GM23338 (cell line): ENCODE measurements around the gene NOXA1. TPM values are rescaled to one million over a fixed set of nuclear protein-coding genes. Genes with fewer than 3 reads are reported as not detected.

Source experiments
- ATAC-seq: fragments of 200-7000 bp; cut with Tn5 transposase; 3 replicates; pipeline ENCODE4 v1.9.1; 2020
- DNase-seq: peaks from one replicate; pipeline ENCODE4 v3.0.0-alpha.2; 2015; ENCODE audit warnings: low spot score
- H2AFZ ChIP-seq: fragments of 200-600 bp; sonication (generic); 2 replicates; pipeline ENCODE4 v1.8.0; 2016; ENCODE audit warnings: antibody characterized with exemption, mild to moderate bottlenecking, moderate library complexity
- H3F3A ChIP-seq: fragments of 200-600 bp; sonication (generic); replicated peaks from 2 replicates; pipeline ENCODE4 v1.8.0; 2017; ENCODE audit warnings: antibody characterized with exemption, mixed run types, low read depth
- H3K27ac ChIP-seq: fragments of 200-600 bp; sonication (generic); 2 replicates; pipeline ENCODE4 v1.6.1; 2016; ENCODE audit warnings: low read depth
- H3K27me3 ChIP-seq: fragments of 200-600 bp; sonication (generic); 2 replicates; pipeline ENCODE4 v1.8.0; 2016; ENCODE audit warnings: mild to moderate bottlenecking, mixed run types, moderate library complexity; ENCODE audit not compliant: insufficient read depth
- H3K36me3 ChIP-seq: fragments of 200-600 bp; sonication (generic); 2 replicates; pipeline ENCODE4 v1.8.0; 2016; ENCODE audit warnings: mild to moderate bottlenecking; ENCODE audit not compliant: insufficient read depth
- H3K4me1 ChIP-seq: fragments of 200-600 bp; sonication (generic); 2 replicates; pipeline ENCODE4 v1.8.0; 2016; ENCODE audit warnings: mild to moderate bottlenecking, moderate library complexity; ENCODE audit not compliant: insufficient read depth
- H3K4me2 ChIP-seq: fragments of 200-600 bp; sonication (generic); 2 replicates; pipeline ENCODE4 v1.7.1; 2017; ENCODE audit warnings: mixed run types
- H3K4me3 ChIP-seq: fragments of 200-600 bp; sonication (generic); 2 replicates; pipeline ENCODE4 v1.6.1; 2016; ENCODE audit warnings: mixed run types
- H3K79me2 ChIP-seq: fragments of 200-600 bp; sonication (generic); replicated peaks from 2 replicates; pipeline ENCODE4 v1.8.0; 2017; ENCODE audit warnings: mild to moderate bottlenecking; ENCODE audit not compliant: insufficient read depth
- H3K9me2 ChIP-seq: fragments of 200-600 bp; sonication (generic); 2 replicates; pipeline ENCODE4 v1.8.0; 2017; ENCODE audit not compliant: insufficient read depth
- H4K20me1 ChIP-seq: fragments of 200-600 bp; sonication (generic); replicated peaks from 2 replicates; pipeline ENCODE4 v1.8.0; 2017; ENCODE audit warnings: mild to moderate bottlenecking; ENCODE audit not compliant: insufficient read depth
- H3K27ac Mint-ChIP-seq: 2 replicates; pipeline ENCODE4 v1.8.0; 2020; ENCODE audit warnings: inconsistent platforms, mild to moderate bottlenecking, moderate library complexity, mixed read lengths
- H3K27me3 Mint-ChIP-seq: 3 replicates; pipeline ENCODE4 v1.8.0; 2022; ENCODE audit warnings: low read depth, mild to moderate bottlenecking, moderate library complexity, mixed read lengths, inconsistent platforms; ENCODE audit not compliant: insufficient read depth, poor library complexity
- H3K36me3 Mint-ChIP-seq: 3 replicates; pipeline ENCODE4 v1.8.0; 2021; ENCODE audit warnings: low read depth, mild to moderate bottlenecking, inconsistent platforms, moderate library complexity, mixed read lengths
- H3K4me1 Mint-ChIP-seq: 3 replicates; pipeline ENCODE4 v1.8.0; 2020; ENCODE audit warnings: mild to moderate bottlenecking, inconsistent platforms, mixed read lengths
- H3K4me3 Mint-ChIP-seq: 3 replicates; pipeline ENCODE4 v1.8.0; 2021; ENCODE audit warnings: moderate library complexity, mild to moderate bottlenecking, inconsistent platforms, mixed read lengths
- H3K9me3 Mint-ChIP-seq: 3 replicates; pipeline ENCODE4 v1.8.0; 2020; ENCODE audit warnings: moderate library complexity, mild to moderate bottlenecking, inconsistent platforms, mixed read lengths
- CTCF ChIP-seq, 2 experiments: fragments of 200-600 bp in 1 of 2; sonication (generic) in 1 of 2; conservative IDR thresholded peaks; 2 replicates each; pipeline versions ENCODE4 v1.5.1 to v1.6.1; 2016 to 2017; ENCODE audit warnings: antibody characterized with exemption in 2 of 2, low read depth in 2 of 2, mild to moderate bottlenecking in 2 of 2, moderate library complexity in 1 of 2
- EZH2 ChIP-seq: fragments of 200-600 bp; sonication (generic); IDR thresholded peaks from one replicate; pipeline ENCODE4 v1.8.0; 2017; ENCODE audit warnings: antibody characterized with exemption, mild to moderate bottlenecking, low read depth; ENCODE audit not compliant: unreplicated experiment
- EZH2phosphoT487 ChIP-seq: fragments of 200-600 bp; sonication (generic); IDR thresholded peaks from one replicate; pipeline ENCODE4 v1.8.1; 2018; ENCODE audit warnings: antibody characterized with exemption; ENCODE audit not compliant: unreplicated experiment
- JUNB ChIP-seq: IDR thresholded peaks from one replicate; pipeline ENCODE4 v1.6.1; 2016; ENCODE audit warnings: antibody characterized with exemption; ENCODE audit not compliant: unreplicated experiment
- POLR2AphosphoS5 ChIP-seq: IDR thresholded peaks from 2 replicates; pipeline ENCODE4 v1.6.1; 2016; ENCODE audit warnings: antibody characterized with exemption, low read depth
- STAT1 ChIP-seq: IDR thresholded peaks from one replicate; pipeline ENCODE4 v1.6.1; 2016; ENCODE audit warnings: antibody characterized with exemption; ENCODE audit not compliant: unreplicated experiment
- ZNF114 ChIP-seq: fragments of 250-450 bp; sonication (Bioruptor Pico); IDR thresholded peaks from 2 replicates; pipeline ENCODE4 v1.5.0; 2020; ENCODE audit warnings: mild to moderate bottlenecking, moderate library complexity
- polyA plus RNA-seq: library from polyadenylated mRNA; unstranded; fragments of >200 nt; fragmentation: Nextera tagmentation; extraction: Ambion mirVana; gene quantifications from 2 replicates; pipeline ENCODE4 v1.2.1, GENCODE V29; 2016
- total RNA-seq: library from RNA; depleted of rRNA; stranded (reverse); fragments of >200 nt; shearing (Covaris generic); gene quantifications from 2 replicates; pipeline ENCODE4 v1.2.3, GENCODE V29; 2014
- TF ChIP-seq, protein P1 (sequence below): IDR thresholded peaks from 2 replicates; pipeline ENCODE4 v1.6.1; 2016; ENCODE audit warnings: antibody characterized with exemption
- TF ChIP-seq, protein P2 (sequence below): IDR thresholded peaks from one replicate; pipeline ENCODE4 v1.6.1; 2018; ENCODE audit warnings: antibody characterized with exemption; ENCODE audit not compliant: unreplicated experiment

Gene NOXA1
- total and polyA plus RNA-seq, 2 experiments from 2014 or later: 0.59 to 0.68 TPM

DNA sequence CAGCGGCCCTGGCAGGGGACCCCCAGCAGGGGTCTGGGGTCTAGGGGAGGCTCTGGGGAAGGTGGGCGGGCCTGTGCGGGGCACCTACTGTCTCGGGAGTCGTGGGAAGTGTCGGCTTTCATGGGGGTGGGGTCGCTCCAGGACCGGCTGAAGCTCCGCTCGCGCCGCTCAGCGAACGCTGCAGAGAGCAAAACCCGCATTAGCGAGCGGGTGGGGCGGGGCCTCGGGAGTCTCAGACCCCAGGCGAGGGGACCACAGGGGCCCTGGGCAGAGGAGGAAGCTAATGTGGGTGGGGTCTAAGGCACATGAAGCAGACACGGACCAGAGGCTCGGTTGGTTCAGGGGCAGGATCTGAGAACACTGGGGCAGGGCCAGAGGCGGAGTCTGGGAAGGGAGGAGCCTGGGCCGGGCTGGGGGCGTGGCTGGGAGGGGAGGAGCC lies 30.5 kb downstream of the NOXA1 start (continued):
- TF ChIP-seq CTCF (conservative IDR thresholded peaks at IDR 0.05; ENCODE audit: low read depth in 2 of 2): no peak
- TF ChIP-seq, protein P1, sequence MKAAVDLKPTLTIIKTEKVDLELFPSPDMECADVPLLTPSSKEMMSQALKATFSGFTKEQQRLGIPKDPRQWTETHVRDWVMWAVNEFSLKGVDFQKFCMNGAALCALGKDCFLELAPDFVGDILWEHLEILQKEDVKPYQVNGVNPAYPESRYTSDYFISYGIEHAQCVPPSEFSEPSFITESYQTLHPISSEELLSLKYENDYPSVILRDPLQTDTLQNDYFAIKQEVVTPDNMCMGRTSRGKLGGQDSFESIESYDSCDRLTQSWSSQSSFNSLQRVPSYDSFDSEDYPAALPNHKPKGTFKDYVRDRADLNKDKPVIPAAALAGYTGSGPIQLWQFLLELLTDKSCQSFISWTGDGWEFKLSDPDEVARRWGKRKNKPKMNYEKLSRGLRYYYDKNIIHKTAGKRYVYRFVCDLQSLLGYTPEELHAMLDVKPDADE: no peak

DNA sequence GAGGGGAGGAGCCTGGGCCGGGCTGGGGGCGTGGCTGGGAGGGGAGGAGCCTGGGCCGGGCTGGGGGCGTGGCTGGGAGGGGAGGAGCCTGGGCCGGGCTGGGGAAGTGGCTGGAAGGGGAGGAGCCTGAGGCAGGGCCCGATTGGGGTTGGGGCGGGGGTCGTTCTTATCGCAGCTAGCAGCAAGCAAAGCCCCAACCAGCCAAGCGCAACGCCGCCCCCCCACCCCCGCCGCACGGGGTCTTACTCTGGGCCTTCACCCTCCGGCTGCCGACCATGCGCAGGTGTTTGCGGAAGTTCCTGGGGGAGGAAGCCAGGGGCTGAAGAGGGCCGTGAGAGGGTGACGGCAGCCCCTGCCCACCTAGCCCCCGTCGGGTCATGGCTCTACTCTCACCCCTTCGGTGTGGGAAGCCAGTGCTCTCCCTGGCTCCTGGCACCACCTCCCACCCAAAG lies 31.0 kb downstream of the NOXA1 start:
- Mint-ChIP-seq H3K9me3 (no peaks in the 10 kb centered on the region), H3K4me3 (peak overlapping the region; percentile 71), H3K27ac (peak overlapping the region; percentile 86), H3K27me3 (peaks cover 6% of the 10 kb centered on the region), H3K36me3 (peaks cover 6% of the 10 kb centered on the region; the same call in 2 of the 3 replicates), H3K4me1 (peaks cover 6% of the 10 kb centered on the region; the same call in 1 of the 3 replicates)
- DNase-seq (peak; percentile 79), ATAC-seq (peak; percentile 37)
- no peaks in the 10 kb centered on the region for H3K27me3 ChIP-seq
- no peaks in the 10 kb centered on the region for H3K9me2 ChIP-seq
- peaks cover 6% of the 10 kb centered on the region; the same call in 1 of the 2 replicates for H3K4me1 ChIP-seq
- H3K36me3 ChIP-seq: peaks cover 6% of the 10 kb centered on the region; the same call in 1 of the 2 replicates
- no peak overlapping the region for H2AFZ ChIP-seq
- H3K79me2 ChIP-seq: no peaks in the 10 kb centered on the region
- H3K27ac ChIP-seq: 0 out of 2 replicates have a peak overlapping the region, but pooled peaks have one; percentile 69
- TF ChIP-seq POLR2AphosphoS5 (peak; percentile 3), EZH2 (no peak)
- H3K4me2 ChIP-seq: peak overlapping the region; percentile 83
- no peaks in the 10 kb centered on the region; the same call in 1 of the 2 replicates for H4K20me1 ChIP-seq
- 0 out of 2 replicates have a peak, but pooled peaks cover 3% of the 10 kb centered on the region for H3F3A ChIP-seq
- peak overlapping the region; percentile 58 for H3K4me3 ChIP-seq

- H3K4me1 Mint-ChIP-seq: peaks cover 7% of the 10 kb centered on the region; the same call in 2 of the 3 replicates
- H3K79me2 ChIP-seq: no peaks in the 10 kb centered on the region
- peaks cover 6% of the 10 kb centered on the region for H3K27me3 Mint-ChIP-seq
- no peaks in the 10 kb centered on the region for H3K27me3 ChIP-seq
- H3K4me2 ChIP-seq: peak overlapping the region; percentile 83
- H3K9me2 ChIP-seq: no peaks in the 10 kb centered on the region
- peaks cover 6% of the 10 kb centered on the region; the same call in 1 of the 2 replicates for H3K4me1 ChIP-seq
- peak overlapping the region; percentile 71 for H3K4me3 Mint-ChIP-seq
- no peaks in the 10 kb centered on the region for H3K9me3 Mint-ChIP-seq
- no peak overlapping the region for H2AFZ ChIP-seq
- peaks cover 6% of the 10 kb centered on the region; the same call in 1 of the 2 replicates for H3K36me3 ChIP-seq
- H3F3A ChIP-seq: 0 out of 2 replicates have a peak, but pooled peaks cover 3% of the 10 kb centered on the region
- ATAC-seq (peak; percentile 48), DNase-seq (peak; percentile 83)
- peaks cover 3% of the 10 kb centered on the region; the same call in 1 of the 3 replicates for H3K36me3 Mint-ChIP-seq
- H3K4me3 ChIP-seq: peak overlapping the region; percentile 58
- H3K27ac Mint-ChIP-seq: peak overlapping the region; percentile 86
- H3K27ac ChIP-seq: 0 out of 2 replicates have a peak overlapping the region, but pooled peaks have one; percentile 69
- no peaks in the 10 kb centered on the region; the same call in 1 of the 2 replicates for H4K20me1 ChIP-seq
- TF ChIP-seq JUNB (no peak), POLR2AphosphoS5 (no peak), EZH2phosphoT487 (no peak), ZNF114 (no peak), CTCF (conservative IDR thresholded peaks at IDR 0.05; ENCODE audit: low read depth in 2 of 2) (no peak), STAT1 (no peak)
- TF ChIP-seq, protein P1: no peak
- TF ChIP-seq, protein P2, sequence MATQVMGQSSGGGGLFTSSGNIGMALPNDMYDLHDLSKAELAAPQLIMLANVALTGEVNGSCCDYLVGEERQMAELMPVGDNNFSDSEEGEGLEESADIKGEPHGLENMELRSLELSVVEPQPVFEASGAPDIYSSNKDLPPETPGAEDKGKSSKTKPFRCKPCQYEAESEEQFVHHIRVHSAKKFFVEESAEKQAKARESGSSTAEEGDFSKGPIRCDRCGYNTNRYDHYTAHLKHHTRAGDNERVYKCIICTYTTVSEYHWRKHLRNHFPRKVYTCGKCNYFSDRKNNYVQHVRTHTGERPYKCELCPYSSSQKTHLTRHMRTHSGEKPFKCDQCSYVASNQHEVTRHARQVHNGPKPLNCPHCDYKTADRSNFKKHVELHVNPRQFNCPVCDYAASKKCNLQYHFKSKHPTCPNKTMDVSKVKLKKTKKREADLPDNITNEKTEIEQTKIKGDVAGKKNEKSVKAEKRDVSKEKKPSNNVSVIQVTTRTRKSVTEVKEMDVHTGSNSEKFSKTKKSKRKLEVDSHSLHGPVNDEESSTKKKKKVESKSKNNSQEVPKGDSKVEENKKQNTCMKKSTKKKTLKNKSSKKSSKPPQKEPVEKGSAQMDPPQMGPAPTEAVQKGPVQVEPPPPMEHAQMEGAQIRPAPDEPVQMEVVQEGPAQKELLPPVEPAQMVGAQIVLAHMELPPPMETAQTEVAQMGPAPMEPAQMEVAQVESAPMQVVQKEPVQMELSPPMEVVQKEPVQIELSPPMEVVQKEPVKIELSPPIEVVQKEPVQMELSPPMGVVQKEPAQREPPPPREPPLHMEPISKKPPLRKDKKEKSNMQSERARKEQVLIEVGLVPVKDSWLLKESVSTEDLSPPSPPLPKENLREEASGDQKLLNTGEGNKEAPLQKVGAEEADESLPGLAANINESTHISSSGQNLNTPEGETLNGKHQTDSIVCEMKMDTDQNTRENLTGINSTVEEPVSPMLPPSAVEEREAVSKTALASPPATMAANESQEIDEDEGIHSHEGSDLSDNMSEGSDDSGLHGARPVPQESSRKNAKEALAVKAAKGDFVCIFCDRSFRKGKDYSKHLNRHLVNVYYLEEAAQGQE: no peak
Observed at GRCh38 chr9:137454597-137455358, 31.6 kb downstream of the NOXA1 start.
